NCI-H2196 (cell line): Measurements from ENCODE around the gene RAP1GAP2.
"Not testable (repeated sequence)": the region's sequence is repeated elsewhere in the genome, so short reads cannot be mapped to it uniquely, and the experiment has no call there.

Experiments
- DNase-seq: peaks from one replicate; lab custom pipeline; 2025; ENCODE audit not compliant: unreplicated experiment; lab: John Stamatoyannopoulos, UW

Gene RAP1GAP2

GRCh38 chr17:2991396-2992180 is 195.3 kb downstream of the RAP1GAP2 start:
- DNase-seq: not testable (repeated sequence)

- no peak for DNase-seq
Observed at GRCh38 chr17:2994441-2994840, 198.2 kb downstream of the RAP1GAP2 start.

- no peak for DNase-seq
Observed at GRCh38 chr17:2995377-2995776, 199.1 kb downstream of the RAP1GAP2 start.

- no peak for DNase-seq
Observed at GRCh38 chr17:2995886-2996809, 199.9 kb downstream of the RAP1GAP2 start.

- DNase-seq: no peak
Observed at GRCh38 chr17:2996810-2997670, 200.8 kb downstream of the RAP1GAP2 start.

- not testable (repeated sequence) for DNase-seq
Observed at GRCh38 chr17:2998469-2998901, 202.2 kb downstream of the RAP1GAP2 start.

GRCh38 chr17:3002538-3003295 is 206.5 kb downstream of the RAP1GAP2 start:
- DNase-seq: no peak

- DNase-seq: no peak
Observed at GRCh38 chr17:3003296-3004149, 207.3 kb downstream of the RAP1GAP2 start.

GRCh38 chr17:3004150-3004801 is 208.0 kb downstream of the RAP1GAP2 start:
- DNase-seq: peak; percentile 93

GRCh38 chr17:3004925-3005324 is 208.7 kb downstream of the RAP1GAP2 start:
- no peak for DNase-seq

- DNase-seq: no peak
Observed at GRCh38 chr17:3005696-3006095, 209.5 kb downstream of the RAP1GAP2 start.

- DNase-seq: no peak
Observed at GRCh38 chr17:3006801-3007200, 210.6 kb downstream of the RAP1GAP2 start.

GRCh38 chr17:3007651-3008121 is 211.4 kb downstream of the RAP1GAP2 start:
- DNase-seq: no peak

GRCh38 chr17:3008336-3009288 is 212.4 kb downstream of the RAP1GAP2 start:
- DNase-seq: no peak

- DNase-seq: no peak
Observed at GRCh38 chr17:3009411-3009920, 213.2 kb downstream of the RAP1GAP2 start.

GRCh38 chr17:3011891-3012290 is 215.7 kb downstream of the RAP1GAP2 start:
- no peak for DNase-seq

- peak; percentile 37 for DNase-seq
Observed at GRCh38 chr17:3012926-3013581, 216.8 kb downstream of the RAP1GAP2 start.
